Measurements from ENCODE around the gene TMEM184A. TPM values are rescaled to one million over a fixed set of nuclear protein-coding genes. Genes with fewer than 3 reads are reported as not detected.

TMEM184A gene
- total RNA-seq (2014; rRNA removed; shearing (Covaris generic)) (not detected in 2 replicates), polyA plus RNA-seq (2016; fragmentation: Nextera tagmentation; extraction: Ambion mirVana) (not detected in 2 replicates)

GRCh38 chr7:1555813-1556543 lies at the start of gene TMEM184A:
TSS of gene TMEM184A (minus strand) at chr7:1556205. CDS start at chr7:1555484, 721 bp downstream.
- Histone ChIP-seq H3K36me3 (ENCODE audit: low read depth) (no peaks in the 10 kb centered on the region), H3K4me3 (no peak within 1 kb of the TSS), H3K79me2 (ENCODE audit: insufficient read depth) (no peaks in the 10 kb centered on the region), H3K27me3 (replicated peaks; ENCODE audit: insufficient read depth) (no peaks in the 10 kb centered on the region), H3K4me1 (ENCODE audit: insufficient read depth) (peaks cover 11% of the 10 kb centered on the region), H3F3A (ENCODE audit: insufficient read depth) (no peaks in the 10 kb centered on the region), H4K20me1 (ENCODE audit: insufficient read depth) (no peaks in the 10 kb centered on the region), H3K9ac (peak within 1 kb of the TSS; percentile 31; the same call in 1 of the 2 replicates), H3K27ac (no peak within 1 kb of the TSS), H2AFZ (peak within 1 kb of the TSS; percentile 44), H3K9me2 (ENCODE audit: insufficient read depth) (no peaks in the 10 kb centered on the region), H3K4me2 (ENCODE audit: unreplicated experiment) (peak within 1 kb of the TSS; percentile 35), H3K9me3 (ENCODE audit: low read depth) (no peaks in the 10 kb centered on the region)
- TF ChIP-seq EZH2 (IDR thresholded peaks at IDR 0.05; ENCODE audit: insufficient read depth, poor library complexity, severe bottlenecking) (no peak), EZH2phosphoT487 (IDR thresholded peaks at IDR 0.05; ENCODE audit: insufficient read depth, low read depth) (no peak)
- 62 to 63% methylated on average over 18 to 22 of the region's 23 CpGs for WGBS, 2 experiments (ENCODE audit: low coverage in 1 of 2, low lambda C conversion rate in 2 of 2, missing lambda C conversion rate in 2 of 2)
- in situ Hi-C loops (cut with MboI), result no loop called here
- no peak for DNase-seq

GRCh38 chr7:1604383-1604782 lies 48.4 kb upstream of the TMEM184A start:
- no peaks in the 10 kb centered on the region for H3K9me3 ChIP-seq (ENCODE audit: low read depth)
- H3K9ac ChIP-seq, result no peak overlapping the region
- H3K9me2 ChIP-seq (ENCODE audit: insufficient read depth), result no peaks in the 10 kb centered on the region
- no peak for DNase-seq
- no peaks in the 10 kb centered on the region for H3K4me1 ChIP-seq (ENCODE audit: insufficient read depth)
- in situ Hi-C loops (cut with MboI), result no loop called here
- no peak for TF ChIP-seq EZH2 (IDR thresholded peaks at IDR 0.05; ENCODE audit: insufficient read depth, poor library complexity, severe bottlenecking)
- WGBS, 2 experiments (ENCODE audit: low coverage in 1 of 2, low lambda C conversion rate in 2 of 2, missing lambda C conversion rate in 2 of 2), result 65 to 69% methylated on average over 2 of the region's 2 CpGs
- peaks cover 28% of the 10 kb centered on the region for H3K27me3 ChIP-seq (replicated peaks; ENCODE audit: insufficient read depth)
- H3K79me2 ChIP-seq (ENCODE audit: insufficient read depth), result no peaks in the 10 kb centered on the region
- H3K27ac ChIP-seq, result no peak overlapping the region
- H4K20me1 ChIP-seq (ENCODE audit: insufficient read depth), result no peaks in the 10 kb centered on the region
- no peaks in the 10 kb centered on the region for H3K36me3 ChIP-seq (ENCODE audit: low read depth)
- H3F3A ChIP-seq (ENCODE audit: insufficient read depth), result no peaks in the 10 kb centered on the region
- H2AFZ ChIP-seq, result no peak overlapping the region
- H3K4me2 ChIP-seq (ENCODE audit: unreplicated experiment), result no peak overlapping the region
- H3K4me3 ChIP-seq, result no peak overlapping the region

DNA sequence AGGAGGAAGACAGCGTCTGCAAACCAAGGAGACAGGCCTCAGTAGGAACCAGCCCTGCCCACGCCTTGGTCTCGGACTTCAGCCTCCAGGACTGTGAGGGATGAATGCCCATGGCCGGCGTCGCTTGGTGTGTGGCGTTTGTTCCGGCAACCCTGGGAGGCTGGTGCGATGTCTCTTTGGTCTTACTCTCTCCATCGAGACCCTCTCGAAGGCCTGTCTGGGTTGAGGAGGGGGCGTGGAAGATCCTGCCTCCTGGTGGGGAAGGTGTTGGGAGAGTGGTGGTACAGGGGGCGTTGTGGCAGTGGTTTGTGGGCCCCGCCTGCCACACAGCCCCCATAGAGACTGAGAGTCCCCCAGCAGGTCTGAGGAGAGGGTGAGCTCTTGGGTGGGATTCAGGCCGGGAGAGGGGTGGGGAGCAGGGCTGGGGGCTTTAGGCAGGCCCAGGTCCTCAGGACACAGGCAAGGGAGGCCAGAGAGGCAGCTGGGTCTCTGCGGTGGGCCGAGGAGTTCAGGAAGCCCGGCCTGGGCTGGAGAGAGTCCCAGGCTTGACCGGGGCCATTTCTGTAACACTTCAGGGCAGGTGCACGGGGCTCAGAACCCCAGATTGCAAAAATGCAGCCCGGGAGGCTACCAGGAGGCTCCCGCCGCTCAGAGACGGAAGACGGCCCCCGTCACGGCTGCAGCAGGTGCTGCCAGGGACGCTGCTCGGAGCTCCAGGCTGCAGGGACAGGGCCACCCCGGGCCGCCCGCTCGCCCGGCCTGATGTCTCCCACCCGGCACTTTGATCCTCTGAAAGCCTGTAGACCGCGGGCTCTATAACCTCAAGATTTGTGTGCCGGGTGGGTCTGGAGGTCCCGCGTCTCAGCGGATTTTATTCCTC lies 47.6 kb upstream of the TMEM184A start:
- H3K9me2 ChIP-seq (ENCODE audit: insufficient read depth), result no peaks in the 10 kb centered on the region
- in situ Hi-C loops (cut with MboI), result no loop called here
- H3K27me3 ChIP-seq (replicated peaks; ENCODE audit: insufficient read depth), result peaks cover 28% of the 10 kb centered on the region
- H3K36me3 ChIP-seq (ENCODE audit: low read depth), result no peaks in the 10 kb centered on the region
- 52 to 55% methylated on average over 32 to 41 of the region's 41 CpGs for WGBS, 2 experiments (ENCODE audit: low coverage in 1 of 2, low lambda C conversion rate in 2 of 2, missing lambda C conversion rate in 2 of 2)
- H3K9ac ChIP-seq, result no peak overlapping the region
- H3K4me3 ChIP-seq, result no peak overlapping the region
- H4K20me1 ChIP-seq (ENCODE audit: insufficient read depth), result no peaks in the 10 kb centered on the region
- H2AFZ ChIP-seq, result no peak overlapping the region
- no peaks in the 10 kb centered on the region for H3F3A ChIP-seq (ENCODE audit: insufficient read depth)
- TF ChIP-seq EZH2 (IDR thresholded peaks at IDR 0.05; ENCODE audit: insufficient read depth, poor library complexity, severe bottlenecking), result no peak
- no peak for TF ChIP-seq EZH2phosphoT487 (IDR thresholded peaks at IDR 0.05; ENCODE audit: insufficient read depth, low read depth)
- no peak overlapping the region for H3K27ac ChIP-seq
- no peak overlapping the region for H3K4me2 ChIP-seq (ENCODE audit: unreplicated experiment)
- DNase-seq, result no peak
- no peaks in the 10 kb centered on the region for H3K4me1 ChIP-seq (ENCODE audit: insufficient read depth)
- H3K9me3 ChIP-seq (ENCODE audit: low read depth), result no peaks in the 10 kb centered on the region
- no peaks in the 10 kb centered on the region for H3K79me2 ChIP-seq (ENCODE audit: insufficient read depth)

DNA sequence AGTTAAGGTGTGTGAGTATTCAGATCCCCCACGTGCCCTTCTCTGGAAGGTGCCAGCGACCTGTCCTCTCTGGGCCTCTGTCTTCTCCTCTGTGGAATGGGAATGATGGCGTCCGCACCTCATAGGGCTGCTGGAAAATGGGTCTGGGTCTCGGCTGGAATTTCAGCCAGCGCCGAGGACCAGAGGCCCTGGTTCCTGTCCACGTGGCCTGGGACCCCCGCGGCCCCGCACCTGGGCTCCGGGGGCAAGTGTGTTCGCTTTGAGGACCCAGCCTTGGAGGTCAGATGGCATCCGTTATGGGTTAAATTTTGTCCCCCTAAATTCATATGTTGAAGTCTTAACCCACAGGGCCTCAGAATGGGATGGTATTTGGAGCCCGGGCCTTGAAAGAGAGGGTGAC lies 46.4 kb upstream of the TMEM184A start:
- in situ Hi-C loops (cut with MboI), result no loop called here
- Histone ChIP-seq H3K27ac (no peak overlapping the region), H3K9ac (no peak overlapping the region), H3F3A (ENCODE audit: insufficient read depth) (no peaks in the 10 kb centered on the region), H2AFZ (no peak overlapping the region), H3K4me3 (no peak overlapping the region), H3K36me3 (ENCODE audit: low read depth) (no peaks in the 10 kb centered on the region), H3K4me1 (ENCODE audit: insufficient read depth) (no peaks in the 10 kb centered on the region), H3K27me3 (replicated peaks; ENCODE audit: insufficient read depth) (peaks cover 26% of the 10 kb centered on the region), H4K20me1 (ENCODE audit: insufficient read depth) (no peaks in the 10 kb centered on the region), H3K79me2 (ENCODE audit: insufficient read depth) (no peaks in the 10 kb centered on the region), H3K9me2 (ENCODE audit: insufficient read depth) (no peaks in the 10 kb centered on the region), H3K9me3 (ENCODE audit: low read depth) (no peaks in the 10 kb centered on the region), H3K4me2 (ENCODE audit: unreplicated experiment) (no peak overlapping the region)
- DNase-seq, result no peak
- TF ChIP-seq EZH2 (IDR thresholded peaks at IDR 0.05; ENCODE audit: insufficient read depth, poor library complexity, severe bottlenecking) (no peak), EZH2phosphoT487 (IDR thresholded peaks at IDR 0.05; ENCODE audit: insufficient read depth, low read depth) (no peak)
- WGBS, 2 experiments (ENCODE audit: low coverage in 1 of 2, low lambda C conversion rate in 2 of 2, missing lambda C conversion rate in 2 of 2), result 60 to 75% methylated on average over 15 of the region's 15 CpGs

All from GM23248 (cell line).